Uterus (tissue), 4 donors: ENCODE data around the gene RAB11FIP4. TPM values are rescaled to one million over a fixed set of nuclear protein-coding genes. Genes with fewer than 3 reads are reported as not detected.

Experiments
- DNase-seq, 2 donors: peaks; one replicate each; pipeline ENCODE4 v3.0.0-alpha.2; 2019 to 2020
- H3K27ac ChIP-seq, 2 donors: fragments of 200-600 bp; sonication (generic); 1 replicate in 1 of 2; 2 replicates in 1 of 2; pipeline ENCODE4 v1.5.1; 2016 to 2018
- H3K27me3 ChIP-seq, 2 donors: fragments of 200-600 bp; sonication (generic); one replicate each; pipeline ENCODE4 v1.5.1; 2018 to 2019; ENCODE audit warnings: control low read depth in 1 of 2
- H3K36me3 ChIP-seq, 2 donors: fragments of 200-600 bp; sonication (generic); one replicate each; pipeline ENCODE4 v1.5.1; 2019; ENCODE audit warnings: control low read depth in 1 of 2
- H3K4me1 ChIP-seq, 2 donors: fragments of 200-600 bp; sonication (generic); one replicate each; pipeline ENCODE4 v1.5.1; 2018 to 2019; ENCODE audit warnings: control low read depth in 1 of 2
- H3K4me3 ChIP-seq, 2 donors: fragments of 200-600 bp; sonication (generic); 1 replicate in 1 of 2; 2 replicates in 1 of 2; pipeline ENCODE4 v1.5.1; 2018 to 2019; ENCODE audit warnings: mild to moderate bottlenecking in 1 of 2
- H3K9me3 ChIP-seq, 2 donors: fragments of 200-600 bp; sonication (generic); one replicate each; pipeline ENCODE4 v1.5.1; 2019; ENCODE audit warnings: control low read depth in 1 of 2
- POLR2A ChIP-seq, 2 donors: fragments of 450-650 bp; IDR thresholded peaks; one replicate each; pipeline ENCODE4 v1.6.1; 2016; ENCODE audit warnings: antibody characterized with exemption in 2 of 2, mild to moderate bottlenecking in 1 of 2, moderate library complexity in 1 of 2
- intact Hi-C: fragments of 100-400 bp; cut with DNase I; formaldehyde crosslinking; loops from one replicate; pipeline ENCODE4 v1.15.1; 2023; ENCODE audit warnings: low total_unique reads
- total RNA-seq, 4 donors: library from RNA; depleted of rRNA in 3 of 4; stranded (reverse); fragments of >200 nt in 3 of 4; gene quantifications; one replicate each; pipeline versions ENCODE4 v1.1.0 to v1.2.4, GENCODE V29; 2014 to 2023
- TF ChIP-seq, protein P1 (sequence below), 4 experiments: fragments of 200-600 bp in 2 of 4; fragments of 450-650 bp in 2 of 4; sonication (generic) in 2 of 4; IDR thresholded peaks; one replicate each; pipeline ENCODE4 v1.5.1; 2016 to 2019; ENCODE audit warnings: antibody characterized with exemption in 4 of 4, mild to moderate bottlenecking in 2 of 4, moderate library complexity in 1 of 4
- donor health status: DM: yes; HTN: yes; CAD: no.

RAB11FIP4 gene
- total RNA-seq, 4 donors from 2014 or later, result 7.2 to 12.0 TPM; not detected in 2

DNA sequence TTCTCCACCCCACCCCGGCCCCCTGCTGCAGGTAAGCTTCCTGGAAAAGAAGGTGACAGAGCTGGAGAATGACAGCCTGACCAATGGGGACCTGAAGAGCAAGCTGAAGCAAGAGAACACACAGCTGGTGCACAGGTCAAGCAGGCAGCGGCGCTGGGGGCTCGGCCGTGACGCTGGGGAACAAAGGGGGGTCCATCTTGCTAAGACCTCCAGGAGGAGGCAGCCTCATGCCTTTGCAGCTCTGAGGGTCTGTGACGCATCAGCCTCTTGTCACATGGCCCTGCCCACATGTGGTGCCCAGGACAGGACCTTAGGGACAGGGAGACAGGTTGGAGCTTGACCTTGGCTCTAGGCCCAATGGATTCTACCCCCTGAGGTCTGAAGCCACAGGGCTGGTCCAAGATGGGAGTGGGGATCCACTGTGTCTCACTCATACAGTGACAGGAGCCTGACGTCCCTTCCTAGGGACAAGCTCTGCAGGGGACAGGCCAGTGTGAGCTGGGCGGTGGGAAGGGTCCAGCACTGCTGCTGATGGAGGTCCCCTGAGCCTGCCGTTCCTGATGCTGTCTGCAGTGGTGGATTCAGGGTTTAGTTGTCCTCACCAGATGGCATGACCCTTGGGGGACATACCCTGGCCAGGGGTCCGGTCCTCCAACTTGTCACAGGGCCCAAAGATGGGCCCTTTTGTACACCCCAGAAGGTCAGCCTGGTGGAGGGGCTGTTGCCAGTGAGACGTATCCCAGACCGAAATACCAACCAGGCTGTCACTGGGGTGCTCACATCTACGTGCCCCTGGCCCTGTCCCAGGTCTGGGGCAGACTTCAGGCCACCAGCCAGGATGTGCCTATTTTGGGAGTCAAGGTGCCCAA lies 132.6 kb downstream of the RAB11FIP4 start:
- no peak for DNase-seq
- TF ChIP-seq, protein P1, sequence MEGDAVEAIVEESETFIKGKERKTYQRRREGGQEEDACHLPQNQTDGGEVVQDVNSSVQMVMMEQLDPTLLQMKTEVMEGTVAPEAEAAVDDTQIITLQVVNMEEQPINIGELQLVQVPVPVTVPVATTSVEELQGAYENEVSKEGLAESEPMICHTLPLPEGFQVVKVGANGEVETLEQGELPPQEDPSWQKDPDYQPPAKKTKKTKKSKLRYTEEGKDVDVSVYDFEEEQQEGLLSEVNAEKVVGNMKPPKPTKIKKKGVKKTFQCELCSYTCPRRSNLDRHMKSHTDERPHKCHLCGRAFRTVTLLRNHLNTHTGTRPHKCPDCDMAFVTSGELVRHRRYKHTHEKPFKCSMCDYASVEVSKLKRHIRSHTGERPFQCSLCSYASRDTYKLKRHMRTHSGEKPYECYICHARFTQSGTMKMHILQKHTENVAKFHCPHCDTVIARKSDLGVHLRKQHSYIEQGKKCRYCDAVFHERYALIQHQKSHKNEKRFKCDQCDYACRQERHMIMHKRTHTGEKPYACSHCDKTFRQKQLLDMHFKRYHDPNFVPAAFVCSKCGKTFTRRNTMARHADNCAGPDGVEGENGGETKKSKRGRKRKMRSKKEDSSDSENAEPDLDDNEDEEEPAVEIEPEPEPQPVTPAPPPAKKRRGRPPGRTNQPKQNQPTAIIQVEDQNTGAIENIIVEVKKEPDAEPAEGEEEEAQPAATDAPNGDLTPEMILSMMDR (IDR thresholded peaks at IDR 0.05), result no peak
- no peak for TF ChIP-seq POLR2A (IDR thresholded peaks at IDR 0.05)
- intact Hi-C loops, result loop anchor here (10.0 kb wide), 1 partner anchor 89 kb away; no protein-coding TSS in a partner anchor

DNA sequence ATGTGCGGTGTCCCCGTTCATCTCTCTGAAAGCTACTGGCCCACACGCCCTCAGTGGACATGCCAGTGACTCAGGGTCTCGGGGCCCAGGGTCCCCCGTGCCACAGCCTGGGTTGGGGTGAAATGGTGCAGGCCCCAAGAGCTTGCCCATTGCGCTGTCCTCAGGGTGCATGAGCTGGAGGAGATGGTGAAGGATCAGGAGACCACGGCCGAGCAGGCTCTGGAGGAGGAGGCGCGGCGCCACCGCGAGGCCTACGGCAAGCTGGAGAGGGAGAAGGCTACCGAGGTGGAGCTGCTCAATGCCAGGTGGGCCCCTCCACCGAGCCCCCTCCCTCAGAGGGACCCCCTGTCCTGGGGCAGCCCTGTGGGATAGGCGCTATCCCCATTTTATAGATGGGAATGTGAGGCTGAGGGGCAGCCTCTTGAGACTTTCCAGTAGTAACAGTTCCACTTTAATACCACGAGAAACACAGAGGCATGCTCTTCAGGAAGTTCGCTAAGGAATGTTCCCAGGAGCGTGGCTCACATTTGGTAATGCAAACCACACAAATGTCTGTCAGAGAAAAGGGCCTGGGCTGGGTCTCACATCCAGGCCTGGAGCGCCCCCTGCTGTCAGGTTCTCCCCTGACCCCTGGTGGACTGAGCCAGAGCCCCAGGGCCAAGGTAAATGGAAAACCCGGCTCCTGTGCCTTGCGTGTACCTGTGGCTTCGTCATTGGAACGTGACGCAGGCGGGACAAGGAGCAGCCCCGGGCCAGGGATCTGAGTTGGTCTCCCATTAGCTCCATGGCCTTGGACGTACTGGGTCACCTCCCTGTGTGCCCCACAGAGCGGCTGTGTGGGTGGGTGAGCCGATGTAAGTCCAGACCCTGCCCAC lies 133.7 kb downstream of the RAB11FIP4 start:
- DNase-seq, result peak; percentile 67 to 69
- intact Hi-C loops, result loop anchor here (10.0 kb wide), 1 partner anchor 90 kb away; no protein-coding TSS in a partner anchor
- TF ChIP-seq POLR2A (IDR thresholded peaks at IDR 0.05), result no peak
- TF ChIP-seq, protein P1 (IDR thresholded peaks at IDR 0.05), result peak; percentile 66 to 83 (median 68)
- Histone ChIP-seq H3K9me3 (no peaks in the 10 kb centered on the region), H3K4me3 (no peak overlapping the region), H3K36me3 (no peaks in the 10 kb centered on the region), H3K4me1 (no peaks in the 10 kb centered on the region), H3K27me3 (no peaks in the 10 kb centered on the region), H3K27ac (no peak overlapping the region)

More for the DNA sequence above, 132.6 kb downstream of the RAB11FIP4 start:
- no peaks in the 10 kb centered on the region for H3K4me1 ChIP-seq
- no peaks in the 10 kb centered on the region for H3K27me3 ChIP-seq
- H3K36me3 ChIP-seq, result no peaks in the 10 kb centered on the region
- no peak overlapping the region for H3K4me3 ChIP-seq
- no peak overlapping the region for H3K27ac ChIP-seq
- no peaks in the 10 kb centered on the region for H3K9me3 ChIP-seq

DNA sequence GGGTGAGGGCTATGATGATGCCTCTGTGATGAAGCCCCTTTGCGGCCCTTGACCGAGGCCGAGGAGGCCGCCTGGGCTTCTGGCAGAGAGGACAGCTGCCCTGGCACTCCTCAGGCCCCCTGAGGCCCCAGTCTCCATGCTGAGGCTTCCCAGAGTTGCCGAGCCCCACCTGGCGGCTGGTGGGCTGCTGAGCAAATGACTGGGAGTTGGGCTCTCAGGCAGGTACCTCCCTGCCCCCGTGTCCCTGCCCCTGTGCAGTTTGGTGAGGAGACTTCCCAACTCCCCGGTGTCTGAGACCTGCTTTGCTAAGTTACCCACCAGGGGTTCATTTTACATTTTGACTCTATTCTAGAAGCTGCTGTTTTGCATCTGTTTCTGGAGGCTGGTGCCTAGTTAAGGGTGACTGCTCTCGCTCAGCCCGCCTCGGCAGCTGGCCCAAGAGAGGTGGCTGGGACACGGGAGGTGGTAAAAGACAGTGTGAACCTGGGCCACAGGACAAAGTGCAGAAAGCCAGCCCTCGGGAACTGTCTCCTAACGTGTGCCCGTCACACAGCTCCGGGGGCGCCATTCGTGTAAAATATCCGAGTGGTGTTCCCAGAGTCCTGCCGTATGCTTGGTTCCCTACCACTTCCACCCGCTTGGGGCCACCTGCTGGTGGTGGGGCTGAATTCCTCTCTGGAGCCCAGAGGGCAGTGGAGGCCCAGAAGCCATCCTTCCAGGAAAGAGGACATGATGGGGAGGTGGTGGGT lies 134.5 kb downstream of the RAB11FIP4 start:
- Histone ChIP-seq H3K27ac (no peak overlapping the region), H3K4me3 (no peak overlapping the region), H3K27me3 (no peaks in the 10 kb centered on the region), H3K36me3 (no peaks in the 10 kb centered on the region), H3K9me3 (no peaks in the 10 kb centered on the region), H3K4me1 (no peaks in the 10 kb centered on the region)
- TF ChIP-seq POLR2A (IDR thresholded peaks at IDR 0.05), result no peak
- TF ChIP-seq, protein P1 (IDR thresholded peaks at IDR 0.05), result no peak
- DNase-seq, result no peak
- intact Hi-C loops, result loop anchor here (10.0 kb wide), 1 partner anchor 91 kb away; no protein-coding TSS in a partner anchor

DNA sequence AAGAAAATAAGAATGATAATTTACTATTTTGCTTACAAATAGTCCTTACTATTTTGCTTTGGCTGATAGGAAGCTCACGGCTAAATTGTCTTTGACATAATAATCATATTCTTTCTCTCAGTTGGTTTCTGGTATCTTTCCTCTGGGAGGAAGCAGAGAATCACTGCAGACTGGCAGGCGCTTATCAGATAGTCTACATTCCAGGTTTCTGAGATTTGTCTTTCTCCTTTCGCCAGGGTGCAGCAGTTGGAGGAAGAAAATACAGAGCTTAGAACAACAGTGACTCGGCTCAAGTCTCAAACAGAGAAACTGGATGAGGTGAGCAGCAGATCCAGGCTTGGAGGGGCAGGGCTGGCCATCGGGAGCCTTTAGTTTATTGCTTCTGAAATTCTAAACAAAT lies 136.1 kb downstream of the RAB11FIP4 start:
- no peak for DNase-seq
- no peak overlapping the region for H3K27ac ChIP-seq
- TF ChIP-seq POLR2A (IDR thresholded peaks at IDR 0.05), result no peak
- TF ChIP-seq, protein P1 (IDR thresholded peaks at IDR 0.05), result no peak
- no peak overlapping the region for H3K4me3 ChIP-seq
- H3K9me3 ChIP-seq, result no peaks in the 10 kb centered on the region
- H3K4me1 ChIP-seq, result no peaks in the 10 kb centered on the region
- no peaks in the 10 kb centered on the region for H3K36me3 ChIP-seq
- intact Hi-C loops, result loop anchor here (10.0 kb wide), 1 partner anchor 93 kb away; no protein-coding TSS in a partner anchor
- no peaks in the 10 kb centered on the region for H3K27me3 ChIP-seq
